OCI-LY3 (cell line): ENCODE results near the gene SORL1.

Experiments used
- H2AFZ ChIP-seq: fragments of 200-600, 300-600 bp; shearing (Covaris generic); 2 replicates; pipeline ENCODE4 v1.6.0; 2014; ENCODE audit warnings: antibody characterized with exemption, low read depth, low read length
- H3K27ac ChIP-seq: fragments of 200-600, 300-600 bp; sonication (generic); 2 replicates; pipeline ENCODE4 v1.5.1; 2014; ENCODE audit warnings: mild to moderate bottlenecking, low read length, moderate library complexity, mixed read lengths
- H3K27me3 ChIP-seq: fragments of 200-600, 300-600 bp; sonication (generic); 2 replicates; pipeline ENCODE4 v1.6.1; 2014; ENCODE audit warnings: low read depth, low read length, mixed read lengths
- H3K36me3 ChIP-seq: fragments of 200-600, 300-600 bp; sonication (generic); replicated peaks from 2 replicates; pipeline ENCODE3; 2014; ENCODE audit warnings: low read depth, low read length, mixed read lengths
- H3K4me1 ChIP-seq: fragments of 300-600, 200-600 bp; sonication (generic); 2 replicates; pipeline ENCODE4 v1.6.1; 2014; ENCODE audit warnings: low read length, mixed read lengths
- H3K4me2 ChIP-seq: fragments of 200-600, 300-600 bp; sonication (generic); 2 replicates; pipeline ENCODE4 v1.6.1; 2014; ENCODE audit warnings: low read length, mixed read lengths
- H3K4me3 ChIP-seq: fragments of 300-600, 200-600 bp; sonication (generic); 2 replicates; pipeline ENCODE4 v1.5.1; 2014; ENCODE audit warnings: antibody characterized with exemption, mild to moderate bottlenecking, low read length, moderate library complexity
- H3K79me2 ChIP-seq: fragments of 300-600, 200-600 bp; shearing (Covaris generic); 2 replicates; pipeline ENCODE4 v1.6.1; 2014; ENCODE audit warnings: mild to moderate bottlenecking, low read length, mixed read lengths
- H3K9ac ChIP-seq: fragments of 300-600, 200-600 bp; shearing (Covaris generic); 2 replicates; pipeline ENCODE4 v1.6.0; 2014; ENCODE audit warnings: mild to moderate bottlenecking, low read length, moderate library complexity
- H3K9me3 ChIP-seq: fragments of 200-600, 300-600 bp; shearing (Covaris generic); 2 replicates; pipeline ENCODE4 v1.6.1; 2014; ENCODE audit warnings: low read length, mixed read lengths; ENCODE audit not compliant: insufficient read depth
- H4K20me1 ChIP-seq: fragments of 200-600, 300-600 bp; sonication (generic); 2 replicates; pipeline ENCODE4 v1.6.1; 2016; ENCODE audit warnings: low read length, mixed read lengths; ENCODE audit not compliant: insufficient read depth
- EZH2phosphoT487 ChIP-seq: fragments of 200-600 bp; shearing (Covaris generic); IDR thresholded peaks from 2 replicates; pipeline ENCODE4 v1.6.1; 2018; ENCODE audit warnings: antibody characterized with exemption, mixed run types, low read depth
- TF ChIP-seq, protein P1 (sequence below): fragments of 200-600, 300-600 bp; sonication (generic); IDR thresholded peaks from 2 replicates; pipeline ENCODE4 v1.5.1; 2014; ENCODE audit warnings: antibody characterized with exemption, low read length, low read depth

Gene SORL1

DNA sequence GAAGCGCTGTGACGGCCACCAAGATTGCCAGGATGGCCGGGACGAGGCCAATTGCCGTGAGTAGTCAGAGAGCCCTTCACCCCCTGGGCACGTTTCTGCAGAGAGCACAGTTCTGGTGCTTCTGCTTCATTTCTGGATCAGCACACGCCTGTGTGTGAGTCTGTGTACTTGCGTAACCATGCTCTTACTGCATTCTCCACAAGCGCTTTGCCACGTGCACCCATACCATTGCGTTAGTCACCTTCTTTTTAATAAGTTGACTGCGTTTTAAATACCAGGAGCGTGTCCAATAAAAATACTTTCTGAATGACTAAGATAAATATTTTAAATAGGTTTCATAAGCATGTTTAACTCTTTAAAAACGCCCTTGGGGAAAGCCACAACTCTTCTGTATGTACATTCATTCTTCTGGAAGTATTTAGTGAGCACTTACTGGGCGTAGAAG, 143.6 kb downstream of the SORL1 start:
- H2AFZ ChIP-seq = no peak overlapping the region
- H3K79me2 ChIP-seq = peaks cover 65% of the 10 kb centered on the region
- H3K4me1 ChIP-seq = peaks cover 31% of the 10 kb centered on the region
- H3K9me3 ChIP-seq = no peaks in the 10 kb centered on the region
- no peak overlapping the region for H3K9ac ChIP-seq
- peaks cover 92% of the 10 kb centered on the region for H3K36me3 ChIP-seq
- no peaks in the 10 kb centered on the region for H3K27me3 ChIP-seq
- peaks cover 11% of the 10 kb centered on the region; the same call in 1 of the 2 replicates for H4K20me1 ChIP-seq
- TF ChIP-seq, protein P1, sequence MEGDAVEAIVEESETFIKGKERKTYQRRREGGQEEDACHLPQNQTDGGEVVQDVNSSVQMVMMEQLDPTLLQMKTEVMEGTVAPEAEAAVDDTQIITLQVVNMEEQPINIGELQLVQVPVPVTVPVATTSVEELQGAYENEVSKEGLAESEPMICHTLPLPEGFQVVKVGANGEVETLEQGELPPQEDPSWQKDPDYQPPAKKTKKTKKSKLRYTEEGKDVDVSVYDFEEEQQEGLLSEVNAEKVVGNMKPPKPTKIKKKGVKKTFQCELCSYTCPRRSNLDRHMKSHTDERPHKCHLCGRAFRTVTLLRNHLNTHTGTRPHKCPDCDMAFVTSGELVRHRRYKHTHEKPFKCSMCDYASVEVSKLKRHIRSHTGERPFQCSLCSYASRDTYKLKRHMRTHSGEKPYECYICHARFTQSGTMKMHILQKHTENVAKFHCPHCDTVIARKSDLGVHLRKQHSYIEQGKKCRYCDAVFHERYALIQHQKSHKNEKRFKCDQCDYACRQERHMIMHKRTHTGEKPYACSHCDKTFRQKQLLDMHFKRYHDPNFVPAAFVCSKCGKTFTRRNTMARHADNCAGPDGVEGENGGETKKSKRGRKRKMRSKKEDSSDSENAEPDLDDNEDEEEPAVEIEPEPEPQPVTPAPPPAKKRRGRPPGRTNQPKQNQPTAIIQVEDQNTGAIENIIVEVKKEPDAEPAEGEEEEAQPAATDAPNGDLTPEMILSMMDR = no peak
- no peak for TF ChIP-seq EZH2phosphoT487
- no peak overlapping the region for H3K4me2 ChIP-seq
- H3K27ac ChIP-seq = no peak overlapping the region
- H3K4me3 ChIP-seq = no peak overlapping the region

DNA sequence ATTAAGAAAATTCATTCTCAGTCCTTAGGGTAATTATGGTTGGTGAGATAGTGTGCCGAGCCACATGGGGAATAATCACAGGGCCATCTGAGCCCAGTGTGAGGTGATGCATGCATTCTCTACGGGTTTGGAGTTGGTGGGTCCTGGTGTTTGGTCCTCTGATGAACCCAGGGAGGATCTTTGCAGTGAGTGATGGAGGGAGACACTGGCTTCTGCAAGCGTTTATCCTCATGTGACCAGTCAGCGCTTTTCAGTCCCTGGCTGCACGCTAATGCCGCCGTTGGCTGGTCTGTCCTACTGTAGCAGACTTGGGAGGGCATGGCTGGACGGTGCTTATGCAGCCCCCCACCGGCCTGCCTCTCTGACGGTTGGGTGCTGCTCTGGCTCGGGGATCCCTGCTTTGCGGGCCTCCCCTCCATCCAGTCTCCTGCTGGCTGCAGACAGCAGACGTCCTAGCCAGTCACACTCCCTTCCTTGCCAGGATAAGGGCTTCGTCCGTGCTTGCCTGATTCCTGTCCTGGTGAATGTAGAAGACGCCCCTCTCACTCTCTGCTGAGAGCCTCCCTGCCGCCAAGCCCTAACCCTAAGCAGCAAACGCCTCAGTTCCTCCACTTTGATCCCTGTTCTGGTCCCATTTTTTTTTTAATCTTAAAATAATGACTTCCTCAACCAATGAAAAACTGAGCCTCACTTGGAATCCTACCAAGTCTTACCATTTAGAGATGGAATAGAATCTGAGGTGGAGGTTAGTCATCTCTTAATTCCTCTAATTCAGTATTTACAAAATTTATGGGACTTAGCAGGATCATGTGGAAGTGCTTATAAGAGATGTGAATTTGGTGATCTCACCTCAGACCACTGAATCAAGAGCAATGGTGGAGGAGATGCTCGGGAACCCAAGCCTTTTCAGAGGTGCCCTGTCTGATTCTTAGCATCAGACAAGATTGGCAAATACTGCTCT, 144.4 kb downstream of the SORL1 start:
- TF ChIP-seq, protein P1 = no peak

DNA sequence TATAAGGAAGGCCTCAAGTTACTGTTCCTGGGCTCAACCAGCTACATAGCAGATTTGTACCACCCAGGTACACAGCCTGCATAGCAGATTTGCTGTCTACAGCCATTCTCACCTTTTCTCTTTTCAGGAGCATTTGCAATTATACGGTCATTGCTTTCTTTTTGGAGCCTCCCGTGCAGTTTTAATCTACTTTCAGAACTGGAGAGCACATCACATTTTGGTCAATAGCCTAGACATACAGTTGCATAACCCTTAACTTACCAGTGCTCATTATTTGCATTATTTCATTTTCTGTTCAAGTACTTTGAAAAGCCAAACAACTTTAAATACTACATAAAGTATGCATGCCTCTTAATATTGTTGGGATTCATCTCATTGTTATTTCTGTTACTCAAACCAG, 151.2 kb downstream of the SORL1 start:
- Histone ChIP-seq H3K9ac (no peak overlapping the region), H3K4me1 (no peaks in the 10 kb centered on the region), H3K27me3 (no peaks in the 10 kb centered on the region), H3K9me3 (no peaks in the 10 kb centered on the region), H3K36me3 (peaks cover 87% of the 10 kb centered on the region), H4K20me1 (peaks cover 19% of the 10 kb centered on the region; the same call in 1 of the 2 replicates), H2AFZ (no peak overlapping the region), H3K27ac (no peak overlapping the region), H3K79me2 (peaks cover 27% of the 10 kb centered on the region), H3K4me3 (no peak overlapping the region), H3K4me2 (no peak overlapping the region)
- TF ChIP-seq, protein P1 = no peak
- no peak for TF ChIP-seq EZH2phosphoT487

More for the DNA sequence above, 144.4 kb downstream of the SORL1 start:
- Histone ChIP-seq H2AFZ (no peak overlapping the region), H3K9ac (no peak overlapping the region), H3K4me3 (no peak overlapping the region), H3K9me3 (no peaks in the 10 kb centered on the region), H3K36me3 (peaks cover 86% of the 10 kb centered on the region), H3K79me2 (peaks cover 65% of the 10 kb centered on the region), H3K4me2 (no peak overlapping the region), H3K27me3 (no peaks in the 10 kb centered on the region), H3K4me1 (peaks cover 24% of the 10 kb centered on the region), H3K27ac (no peak overlapping the region), H4K20me1 (peaks cover 11% of the 10 kb centered on the region; the same call in 1 of the 2 replicates)

GRCh38 chr11:121604152-121604551, 152.0 kb downstream of the SORL1 start:
- Histone ChIP-seq H3K4me3 (no peak overlapping the region), H3K9ac (no peak overlapping the region), H3K4me2 (no peak overlapping the region), H4K20me1 (peaks cover 19% of the 10 kb centered on the region; the same call in 1 of the 2 replicates), H3K27me3 (no peaks in the 10 kb centered on the region), H3K36me3 (peaks cover 88% of the 10 kb centered on the region), H3K9me3 (no peaks in the 10 kb centered on the region), H3K79me2 (peaks cover 23% of the 10 kb centered on the region), H3K4me1 (no peaks in the 10 kb centered on the region), H3K27ac (no peak overlapping the region), H2AFZ (no peak overlapping the region)
- TF ChIP-seq, protein P1 = no peak
- TF ChIP-seq EZH2phosphoT487 = no peak
